ENCODE results near the gene CDK5RAP3.
A peak's percentile ranks its signal among the peaks of the same experiment; 100 is the strongest.
"Not testable (repeated sequence)": the region's sequence is repeated elsewhere in the genome, so short reads cannot be mapped to it uniquely, and the experiment has no call there.

Gene CDK5RAP3

GRCh38 chr17:47931848-47932247 lies 39.1 kb upstream of the CDK5RAP3 start:
- no peak for TF ChIP-seq CTCF (conservative IDR thresholded peaks at IDR 0.05)
- no peak overlapping the region for H3K27ac ChIP-seq

- TF ChIP-seq CTCF (conservative IDR thresholded peaks at IDR 0.05), result no peak
- no peak overlapping the region for H3K27ac ChIP-seq
Observed at GRCh38 chr17:47934856-47935255, 36.1 kb upstream of the CDK5RAP3 start.

- not testable (repeated sequence) for H3K27ac ChIP-seq
Observed at GRCh38 chr17:47935468-47935867, 35.4 kb upstream of the CDK5RAP3 start.

GRCh38 chr17:47935961-47936360 lies 35.0 kb upstream of the CDK5RAP3 start:
- no peak overlapping the region for H3K27ac ChIP-seq
- no peak for TF ChIP-seq CTCF (conservative IDR thresholded peaks at IDR 0.05)

DNA sequence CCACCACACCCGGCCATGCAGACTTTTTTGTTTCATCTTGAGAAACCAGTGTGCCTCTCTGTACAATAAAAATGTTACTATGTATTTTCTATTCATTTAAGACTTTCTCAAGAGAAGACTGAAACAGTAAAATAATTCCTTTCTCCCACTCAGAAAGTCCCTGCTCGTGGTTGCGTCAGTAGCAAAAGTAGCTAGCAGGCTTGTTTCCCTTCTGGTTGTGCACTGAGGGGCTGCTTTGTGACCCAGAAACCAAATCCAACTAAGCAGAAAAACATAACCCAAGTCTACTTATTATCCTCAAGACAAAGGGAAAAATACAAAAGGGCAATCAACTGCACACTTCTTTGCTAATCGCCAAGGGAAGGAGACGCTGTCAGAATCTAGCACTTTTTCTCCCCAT lies 33.0 kb upstream of the CDK5RAP3 start:
- TF ChIP-seq CTCF (conservative IDR thresholded peaks at IDR 0.05), result no peak
- H3K27ac ChIP-seq, result no peak overlapping the region

- H3K27ac ChIP-seq, result peak within 1 kb of the TSS; percentile 87
- 0 out of 2 replicates have a peak, but pooled peaks have one; percentile 11 for TF ChIP-seq CTCF (conservative IDR thresholded peaks at IDR 0.05)
Observed at GRCh38 chr17:47941246-47942095, 29.4 kb upstream of the CDK5RAP3 start, which contains the start of gene PNPO. TSS of gene PNPO (plus strand) at chr17:47941571. CDS start at chr17:47941676, 105 bp downstream.

GRCh38 chr17:47942096-47942510 lies 28.8 kb upstream of the CDK5RAP3 start:
- peak overlapping the region; percentile 87 for H3K27ac ChIP-seq
- TF ChIP-seq CTCF (conservative IDR thresholded peaks at IDR 0.05), result no peak

DNA sequence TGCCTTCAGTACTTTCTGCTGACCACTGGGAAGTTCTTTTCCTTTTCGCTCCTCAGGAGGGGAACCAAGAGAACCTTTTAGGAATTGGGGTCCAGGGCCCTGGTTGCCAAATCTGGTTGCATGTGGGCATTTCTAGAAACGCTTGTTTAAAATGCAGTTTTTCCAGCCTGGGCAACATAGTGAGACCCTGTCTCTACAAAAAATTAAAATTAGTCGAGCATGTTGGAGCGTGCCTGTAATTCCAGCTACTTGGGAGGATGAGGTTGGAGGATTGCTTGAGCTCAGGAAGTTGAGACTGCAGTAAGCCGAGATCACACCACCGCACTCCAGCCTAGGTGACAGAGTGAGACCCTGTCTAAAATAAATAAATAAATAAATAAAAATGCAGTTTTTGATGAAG lies 28.3 kb upstream of the CDK5RAP3 start:
- H3K27ac ChIP-seq, result peak overlapping the region; percentile 87; the same call in 1 of the 2 replicates
- no peak for TF ChIP-seq CTCF (conservative IDR thresholded peaks at IDR 0.05)
